Astrocyte of the cerebellum (primary cell): ENCODE data around the gene FDPS.

Experiments
- DNase-seq: peaks from one replicate; pipeline ENCODE4 v3.0.0-alpha.2; 2011; ENCODE audit warnings: low read depth
- H3K4me3 ChIP-seq: 2 replicates; pipeline ENCODE4 v1.5.1; 2011; ENCODE audit warnings: mild to moderate bottlenecking, low read depth, low read length, moderate library complexity
- CTCF ChIP-seq: IDR thresholded peaks from 2 replicates; pipeline ENCODE4 v1.5.1; 2012; ENCODE audit warnings: low read length, low read depth, moderate library complexity, mild to moderate bottlenecking; ENCODE audit errors: missing control alignments
- in situ Hi-C: cut with HindIII; loops from 2 replicates; pipeline ENCODE4 v1.10.0; 2017; ENCODE audit warnings: low sequenced_read_pairs

FDPS gene

GRCh38 chr1:155316922-155317321 is 8.3 kb downstream of the FDPS start:
- in situ Hi-C loops, result no loop called here
- H3K4me3 ChIP-seq, result no peak overlapping the region
- no peak for DNase-seq
- TF ChIP-seq CTCF, result no peak

- DNase-seq, result no peak
- in situ Hi-C loops, result no loop called here
- TF ChIP-seq CTCF, result no peak
- no peak overlapping the region for H3K4me3 ChIP-seq
These were observed 9.4 kb downstream of the FDPS start for GRCh38 chr1:155318082-155318481.

- no peak overlapping the region for H3K4me3 ChIP-seq
- in situ Hi-C loops, result no loop called here
- no peak for TF ChIP-seq CTCF
- DNase-seq, result no peak
These were observed 10.9 kb downstream of the FDPS start for GRCh38 chr1:155319536-155319935.

- peak overlapping the region; percentile 85 for H3K4me3 ChIP-seq
- no peak for DNase-seq
- in situ Hi-C loops, result no loop called here
- no peak for TF ChIP-seq CTCF
These were observed 11.6 kb downstream of the FDPS start for GRCh38 chr1:155320252-155320651.

GRCh38 chr1:155320661-155321617 is 12.3 kb downstream of the FDPS start, which contains the start of gene RUSC1:
Gene RUSC1 (plus strand): TSS chr1:155320894. CDS start chr1:155321774, 880 bp downstream.
- in situ Hi-C loops, result no loop called here
- DNase-seq, result no peak
- H3K4me3 ChIP-seq, result peak within 1 kb of the TSS; percentile 85
- TF ChIP-seq CTCF, result no peak

- TF ChIP-seq CTCF, result no peak
- DNase-seq, result no peak
- peak overlapping the region; percentile 85 for H3K4me3 ChIP-seq
- in situ Hi-C loops, result no loop called here
These were observed 13.2 kb downstream of the FDPS start for GRCh38 chr1:155321639-155322503.
